Measurements from ENCODE around the gene PLCG1.

PLCG1 gene

GRCh38 chr20:41213150-41213820, 75.9 kb downstream of the PLCG1 start:
- DNase-seq (ENCODE audit: low read depth in 2 of 2) = no peak

GRCh38 chr20:41214202-41214601, 76.9 kb downstream of the PLCG1 start:
- DNase-seq (ENCODE audit: low read depth in 2 of 2) = no peak

DNA sequence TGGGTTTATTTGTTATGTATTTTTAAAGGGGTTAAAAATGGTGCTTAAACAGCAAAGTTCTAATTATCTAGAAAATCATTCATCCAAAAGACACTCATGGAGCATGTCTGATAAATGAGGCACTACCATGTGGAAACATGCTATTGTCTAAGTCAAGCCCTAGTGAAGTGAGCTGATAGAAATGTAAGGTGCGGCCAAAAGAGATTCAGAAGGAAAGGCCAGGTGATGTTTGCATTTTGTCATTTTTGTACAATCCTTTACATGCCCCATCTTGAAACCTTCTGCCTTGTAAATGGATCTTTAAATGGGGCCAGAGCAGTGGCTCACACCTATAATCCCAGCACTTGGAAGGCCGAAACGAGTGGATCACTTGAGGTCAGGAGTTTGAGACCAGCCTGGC, 77.3 kb downstream of the PLCG1 start:
- DNase-seq (ENCODE audit: low read depth in 2 of 2) = no peak

DNA sequence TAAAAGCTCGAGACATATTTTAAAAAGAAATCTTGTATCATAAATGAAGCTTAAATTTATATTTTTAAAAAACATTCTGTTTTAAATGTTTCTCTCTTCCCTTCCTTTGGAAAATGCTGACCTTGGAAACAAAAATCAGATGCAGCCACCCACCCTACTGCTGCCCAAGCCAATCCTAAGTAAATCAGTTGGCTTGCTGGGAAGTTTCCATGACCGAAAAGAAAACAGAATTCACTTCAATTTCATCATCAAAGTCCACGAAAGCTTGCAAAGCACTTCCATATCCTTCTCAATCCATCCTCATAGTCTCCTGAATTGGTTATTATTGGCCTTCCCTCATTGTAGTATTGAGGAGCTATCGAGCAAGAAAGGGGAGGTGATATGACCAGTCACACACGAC, 80.1 kb downstream of the PLCG1 start:
- DNase-seq (ENCODE audit: low read depth in 2 of 2) = no peak

DNA sequence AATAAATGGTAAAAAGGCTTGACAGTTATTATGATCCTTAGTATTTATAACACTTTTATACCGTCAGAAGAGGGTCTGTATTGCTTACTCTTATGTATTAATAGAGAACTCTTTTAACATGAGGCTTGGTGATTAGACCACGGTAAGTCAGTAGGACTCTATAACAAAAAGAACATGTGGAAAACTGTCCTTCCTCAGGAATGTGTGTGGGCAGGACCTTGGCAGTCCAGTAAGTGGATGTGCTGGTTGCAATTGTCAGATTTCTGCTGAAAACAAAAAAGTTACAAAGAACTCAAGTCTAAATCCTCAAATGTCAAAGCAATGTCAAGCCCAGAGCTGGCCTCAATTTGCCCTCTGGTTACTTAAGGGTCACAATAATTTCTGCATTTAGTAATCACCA, 81.1 kb downstream of the PLCG1 start:
- DNase-seq (ENCODE audit: low read depth in 2 of 2) = no peak

GRCh38 chr20:41219824-41220223, 82.5 kb downstream of the PLCG1 start:
- DNase-seq (ENCODE audit: low read depth in 2 of 2) = no peak

DNA sequence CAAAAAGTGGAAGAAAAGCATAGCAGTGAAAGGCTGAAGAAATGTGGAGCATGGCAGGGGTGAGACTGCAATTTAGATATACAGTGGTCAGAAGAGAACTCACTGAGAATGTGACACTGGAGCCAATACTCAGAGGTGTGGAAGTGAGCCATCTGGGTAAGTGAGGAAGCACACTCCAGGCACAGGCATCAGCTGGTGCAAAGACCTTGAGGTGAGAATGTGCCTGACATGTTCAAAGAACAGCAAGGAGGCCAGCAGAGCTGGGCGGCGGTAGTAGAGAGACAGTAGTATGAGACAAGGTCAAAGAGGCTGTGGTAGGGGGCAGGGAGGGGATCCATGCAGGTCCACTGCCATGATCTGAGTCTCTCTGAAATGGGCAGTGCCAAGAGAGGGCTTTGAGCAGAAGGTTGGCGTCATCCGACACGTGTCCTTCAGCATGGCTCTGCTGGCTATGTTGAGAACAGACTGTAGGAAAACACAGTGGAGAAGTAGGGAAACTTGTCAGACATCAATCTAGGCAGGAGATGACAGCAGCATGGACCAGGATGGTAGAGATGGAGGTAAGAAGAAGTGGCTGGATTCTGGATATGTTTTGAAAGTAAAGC, 84.4 kb downstream of the PLCG1 start:
- DNase-seq (ENCODE audit: low read depth in 2 of 2) = no peak

- DNase-seq (ENCODE audit: low read depth in 2 of 2) = no peak
Observed at GRCh38 chr20:41222296-41222695, 85.0 kb downstream of the PLCG1 start.

- DNase-seq (ENCODE audit: low read depth in 2 of 2) = no peak
Observed at GRCh38 chr20:41222703-41223102, 85.4 kb downstream of the PLCG1 start.

DNA sequence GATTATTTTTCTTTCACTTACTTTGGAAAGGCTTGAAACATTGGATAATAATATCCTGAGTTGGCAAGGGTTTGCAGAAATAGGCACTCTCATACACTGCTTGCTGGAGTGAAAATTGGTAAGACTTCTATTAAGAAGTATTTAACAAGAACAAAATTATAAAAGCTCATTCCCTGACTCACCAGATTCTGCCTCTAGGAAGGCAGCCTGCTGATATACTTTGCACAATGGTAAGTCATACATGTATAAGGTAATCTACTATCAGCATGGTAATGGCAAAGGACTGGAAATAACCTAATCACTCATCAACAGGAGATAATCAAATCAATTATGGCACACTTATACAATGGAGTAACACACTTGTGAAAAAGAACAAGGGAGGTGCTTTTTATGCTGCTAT, 85.8 kb downstream of the PLCG1 start:
- no peak for DNase-seq (ENCODE audit: low read depth in 2 of 2)

DNA sequence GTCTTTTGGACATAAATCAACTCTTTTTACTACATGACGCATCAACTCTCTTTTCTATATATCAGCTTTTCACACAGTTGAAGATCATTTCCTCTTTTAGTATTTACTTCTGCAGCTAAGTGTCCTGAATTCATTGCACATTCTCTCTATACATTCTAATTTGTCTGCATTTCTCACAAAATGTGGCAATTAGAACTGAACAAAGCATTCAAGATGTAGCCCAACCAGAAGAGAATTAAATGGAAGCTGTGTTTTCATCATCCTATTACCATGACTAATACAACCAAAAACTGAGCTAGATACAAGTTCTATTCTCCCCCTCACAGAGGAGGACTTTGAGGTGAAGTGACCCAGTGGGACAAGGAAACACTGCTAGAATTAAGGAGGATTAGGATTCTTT, 86.9 kb downstream of the PLCG1 start:
- DNase-seq (ENCODE audit: low read depth in 2 of 2) = no peak

DNA sequence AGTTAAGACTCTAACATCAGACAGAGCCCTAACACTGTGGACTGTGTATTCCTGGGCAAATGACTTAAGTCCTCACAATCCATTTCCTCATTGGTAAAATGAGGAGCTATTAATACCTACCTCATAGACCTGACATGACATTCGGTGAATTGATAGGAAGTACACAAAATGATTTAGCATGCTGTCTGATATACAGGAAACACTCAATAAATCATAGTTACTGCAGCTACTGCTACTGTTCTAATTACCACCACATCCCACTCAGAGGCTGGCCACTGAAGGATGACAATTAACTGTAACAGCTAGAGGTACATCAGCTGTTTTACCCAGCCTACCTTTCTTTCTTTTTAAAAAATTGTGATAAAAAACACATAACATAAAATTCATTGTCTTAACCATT, 87.7 kb downstream of the PLCG1 start:
- no peak for DNase-seq (ENCODE audit: low read depth in 2 of 2)

- no peak for DNase-seq (ENCODE audit: low read depth in 2 of 2)
Observed at GRCh38 chr20:41226426-41226825, 89.1 kb downstream of the PLCG1 start.

Measured in stimulated activated CD4-positive, alpha-beta T cell treated with anti-CD3 and anti-CD28 coated beads, Interleukin-15, amount 100 ng/mL, for 48 hours (primary cell).